GM19193 (cell line): ENCODE results near the gene MYH4.

Experiments
- POLR2A ChIP-seq: IDR thresholded peaks from 4 replicates; pipeline ENCODE4 v1.6.1; 2011; ENCODE audit not compliant: insufficient read depth, insufficient read length; ENCODE audit errors: extremely low read depth

The MYH4 gene

DNA sequence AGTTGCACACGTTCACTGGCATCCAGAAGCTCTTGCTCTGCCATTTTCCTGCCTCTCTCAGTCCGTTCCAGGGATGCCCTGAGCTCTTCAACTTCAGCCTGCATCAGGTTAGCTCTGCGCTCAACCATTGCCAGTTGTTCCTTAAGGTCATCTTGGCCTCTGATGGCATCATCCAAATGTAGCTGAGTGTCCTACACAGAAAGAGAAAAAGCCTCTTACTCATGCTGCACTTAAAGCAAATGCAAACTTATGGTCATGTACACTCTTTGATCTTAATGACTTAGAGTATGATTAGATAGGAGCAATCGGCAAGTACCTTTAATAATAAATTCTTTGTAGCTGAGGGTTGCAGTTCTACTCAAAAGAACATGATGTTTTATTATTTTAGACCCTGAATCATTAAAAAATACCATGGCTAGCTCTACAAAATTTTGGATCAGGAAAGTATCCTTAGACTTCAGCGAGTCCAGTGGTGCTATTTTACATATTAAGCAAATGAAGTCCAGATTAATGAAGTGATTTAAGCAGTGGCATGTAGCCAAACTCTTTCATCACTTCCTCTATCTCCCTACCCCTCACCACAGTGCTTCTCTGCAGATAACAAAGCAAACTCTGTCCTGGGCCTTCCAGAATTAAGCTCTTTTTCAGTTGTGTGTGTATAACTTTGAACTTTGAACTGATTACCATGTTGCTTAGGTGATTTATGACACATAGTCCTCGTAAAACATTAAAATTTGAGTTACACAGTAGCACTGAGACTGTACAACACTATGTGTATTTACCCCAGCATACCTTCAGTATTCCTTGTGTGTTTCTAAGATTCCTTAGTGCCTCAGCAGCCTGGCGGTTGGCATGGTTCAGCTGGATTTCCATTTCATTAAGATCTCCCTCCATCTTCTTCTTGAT is 22.1 kb downstream of the MYH4 start:
- no peak for TF ChIP-seq POLR2A

DNA sequence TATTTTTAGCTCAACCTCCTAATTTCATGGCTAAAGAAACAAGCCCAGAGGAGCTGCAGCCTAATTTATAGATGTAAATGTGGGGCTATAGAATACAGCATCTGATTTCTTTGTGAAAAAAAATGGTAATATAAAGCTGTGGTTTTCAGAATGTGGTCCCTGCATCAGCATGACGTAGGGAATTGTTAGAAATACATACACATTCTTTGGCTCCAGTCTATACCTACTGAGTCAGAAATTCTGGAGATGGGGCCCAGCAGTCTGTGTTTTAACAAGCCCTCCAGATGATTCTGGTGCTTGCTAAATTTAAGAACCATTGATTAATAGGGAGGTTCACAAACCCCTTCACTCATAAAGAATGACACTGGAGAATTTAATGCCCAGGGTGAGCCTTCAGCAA is 29.5 kb downstream of the MYH4 start:
- TF ChIP-seq POLR2A: no peak

DNA sequence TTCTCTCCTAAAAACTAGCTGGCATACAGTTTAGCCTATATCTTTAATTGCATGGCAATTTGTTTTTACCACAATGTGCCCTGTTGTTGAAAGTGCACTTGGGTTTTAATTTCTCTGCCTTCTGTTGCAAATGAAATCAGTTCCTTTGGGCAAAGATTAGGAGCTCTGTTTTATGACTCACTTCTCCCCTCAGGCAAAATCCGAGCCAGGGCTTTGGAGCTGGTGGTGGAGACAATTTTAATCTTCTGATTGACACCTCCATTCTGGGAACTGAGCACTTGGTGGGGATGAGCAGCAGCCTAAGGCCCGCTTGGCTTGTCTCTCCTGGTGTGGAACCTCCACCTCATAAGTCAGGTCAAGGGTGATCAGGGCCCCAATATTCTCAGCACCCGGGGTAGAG is 34.3 kb downstream of the MYH4 start:
- TF ChIP-seq POLR2A: no peak

DNA sequence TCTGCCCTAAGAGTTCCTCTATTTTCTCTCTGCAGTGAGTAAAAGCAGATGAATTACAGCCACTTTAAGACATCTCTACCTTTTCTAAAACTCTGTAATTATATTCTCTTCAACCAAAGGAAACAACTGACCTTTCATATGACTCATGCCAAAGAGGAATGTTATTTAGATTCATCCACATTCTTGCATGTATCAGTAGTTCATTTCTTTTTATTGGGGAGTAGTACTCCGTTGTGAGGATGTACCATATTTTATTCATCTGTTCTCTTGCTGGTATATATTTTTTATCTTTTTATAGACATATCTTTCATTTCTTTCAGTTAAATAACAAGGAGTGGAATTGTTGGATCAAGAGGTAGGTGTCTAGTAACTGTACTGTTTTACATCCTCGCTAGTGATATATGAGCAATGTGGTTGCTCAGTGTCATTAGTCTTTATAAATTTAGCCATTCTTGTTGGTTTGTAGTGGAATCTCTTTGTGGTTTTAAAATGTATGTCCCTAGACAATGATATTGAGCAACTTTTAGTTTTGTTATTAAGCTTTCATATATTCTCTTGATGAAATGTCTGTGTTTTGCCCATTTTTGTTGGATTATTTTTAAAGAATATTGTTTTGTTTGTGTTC is 39.8 kb downstream of the MYH4 start:
- TF ChIP-seq POLR2A: no peak

DNA sequence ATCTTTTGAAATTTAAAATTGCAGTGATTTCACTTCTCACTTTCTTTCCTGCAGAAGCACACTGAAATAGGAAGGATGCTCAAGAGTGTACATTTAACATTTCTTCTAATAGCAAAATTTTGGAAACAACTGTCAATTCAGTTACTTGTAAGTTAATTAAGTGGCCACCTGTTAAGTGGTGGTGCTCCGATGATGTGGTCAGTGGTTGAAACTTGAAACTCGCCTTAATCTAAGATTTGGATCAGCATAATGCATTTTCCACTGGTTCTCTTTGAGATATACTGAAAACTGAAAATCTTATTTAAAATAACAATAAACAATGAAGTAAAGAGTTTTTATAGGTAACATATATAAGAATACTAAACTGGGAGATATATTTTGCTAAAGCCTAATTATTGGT is 40.6 kb downstream of the MYH4 start:
- no peak for TF ChIP-seq POLR2A

DNA sequence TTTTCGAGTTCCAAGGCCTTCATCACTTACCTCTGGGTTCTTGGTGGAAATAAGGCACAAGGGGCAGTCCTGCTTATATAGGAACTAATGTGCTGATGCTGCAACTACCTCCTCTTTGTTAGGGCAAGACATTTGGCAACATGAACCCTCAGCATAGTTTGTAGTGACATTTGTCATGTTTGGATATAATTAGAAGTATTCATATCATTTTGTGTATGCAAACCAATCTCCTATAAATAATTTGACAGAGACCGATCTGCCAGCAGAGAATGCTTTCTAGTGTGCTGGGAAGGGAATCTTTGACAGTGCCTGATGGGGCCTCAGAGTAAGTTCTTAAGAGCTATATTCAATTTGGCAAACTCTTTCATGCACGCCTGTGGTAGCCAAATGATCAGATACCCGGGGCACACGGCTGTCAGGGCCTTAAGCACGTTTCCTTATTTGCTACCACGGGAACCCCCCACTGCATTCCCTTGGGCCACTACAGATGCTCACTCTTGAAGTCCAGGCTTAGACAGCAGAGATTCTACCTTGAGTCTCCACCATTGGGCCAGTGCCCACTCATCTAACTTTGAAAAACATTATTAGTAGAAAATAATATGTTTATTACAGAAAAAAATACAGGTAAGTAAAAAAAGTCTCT is 47.3 kb downstream of the MYH4 start, which contains the start of gene MYH8:
Gene MYH8, minus strand, starts transcription at position 51 of the 643 bp plus-strand sequence. CDS start 1,723 bp downstream, outside the sequence.
- TF ChIP-seq POLR2A: no peak

DNA sequence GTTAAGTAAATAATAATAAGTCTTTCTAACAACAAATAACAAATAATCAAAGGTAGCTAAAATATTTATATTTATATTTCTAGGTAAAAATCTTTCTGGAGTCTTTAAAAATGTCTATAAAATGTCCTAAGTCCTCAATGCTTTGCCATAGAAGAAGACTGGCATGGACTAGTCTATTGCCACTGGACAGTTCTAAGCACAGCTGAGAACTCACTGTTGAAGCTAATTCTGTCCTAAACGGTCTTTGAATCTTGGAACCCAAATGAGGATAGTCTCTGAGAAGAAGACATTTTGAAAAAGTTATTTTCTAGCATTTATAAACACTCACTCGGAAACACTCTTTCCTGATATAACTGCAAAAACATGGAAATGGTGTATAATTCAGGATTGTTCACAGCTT is 48.1 kb downstream of the MYH4 start:
- no peak for TF ChIP-seq POLR2A

DNA sequence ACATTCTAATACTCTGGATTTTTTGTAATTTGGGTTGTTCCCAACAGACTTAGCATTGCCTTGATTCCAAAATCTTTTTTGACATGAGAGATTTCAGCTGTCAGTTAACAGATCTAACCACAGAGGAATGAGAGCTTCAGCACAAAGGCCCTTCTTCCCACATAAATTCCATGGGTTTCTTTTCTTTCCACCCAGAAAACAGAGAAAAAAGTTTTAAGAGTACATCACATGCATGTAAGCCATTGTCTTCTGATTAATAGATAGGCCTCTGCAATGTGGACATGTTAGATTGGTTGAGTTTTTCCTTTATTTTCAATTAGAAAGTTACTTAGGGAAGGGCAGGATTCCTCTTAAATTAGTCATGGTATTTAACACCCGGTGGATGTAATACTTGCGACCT is 48.5 kb downstream of the MYH4 start:
- TF ChIP-seq POLR2A: no peak

DNA sequence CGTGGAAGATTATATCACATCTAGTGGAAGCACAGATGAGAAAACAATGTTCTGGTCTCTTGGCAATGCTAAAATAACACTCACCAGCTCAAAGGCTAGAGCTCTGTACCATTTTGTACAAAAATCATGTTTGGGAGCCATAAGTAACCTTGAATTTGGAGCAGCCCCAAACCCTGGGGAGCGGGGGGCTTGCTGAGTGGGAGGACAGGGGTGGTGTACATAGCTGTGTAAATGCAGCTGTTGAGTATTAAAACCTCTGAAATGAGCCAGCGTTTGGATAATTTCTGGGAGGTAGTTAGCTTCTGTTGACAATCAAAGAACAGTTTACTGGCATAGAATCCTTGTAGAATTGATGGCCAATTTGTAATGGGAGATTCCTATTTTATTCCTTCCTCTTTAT is 51.9 kb downstream of the MYH4 start:
- no peak for TF ChIP-seq POLR2A

DNA sequence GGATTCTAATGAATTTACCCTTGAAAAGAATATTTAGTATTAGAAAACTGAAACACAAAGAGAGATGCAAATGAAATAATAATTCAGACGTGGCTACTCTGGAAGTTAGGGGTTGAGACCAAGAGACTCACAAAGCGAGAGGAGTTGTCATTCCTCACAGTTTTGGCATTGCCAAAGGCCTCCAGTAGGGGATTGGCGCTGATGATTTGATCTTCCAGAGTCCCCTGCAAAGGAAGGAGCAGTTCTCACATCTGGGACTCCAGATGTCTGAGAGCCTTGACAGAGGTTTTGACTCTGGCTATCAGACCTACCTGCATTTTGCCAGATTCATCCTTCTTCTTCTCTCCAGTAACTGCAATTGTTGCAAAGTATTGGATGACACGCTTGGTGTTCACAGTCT is 54.2 kb downstream of the MYH4 start:
- no peak for TF ChIP-seq POLR2A

DNA sequence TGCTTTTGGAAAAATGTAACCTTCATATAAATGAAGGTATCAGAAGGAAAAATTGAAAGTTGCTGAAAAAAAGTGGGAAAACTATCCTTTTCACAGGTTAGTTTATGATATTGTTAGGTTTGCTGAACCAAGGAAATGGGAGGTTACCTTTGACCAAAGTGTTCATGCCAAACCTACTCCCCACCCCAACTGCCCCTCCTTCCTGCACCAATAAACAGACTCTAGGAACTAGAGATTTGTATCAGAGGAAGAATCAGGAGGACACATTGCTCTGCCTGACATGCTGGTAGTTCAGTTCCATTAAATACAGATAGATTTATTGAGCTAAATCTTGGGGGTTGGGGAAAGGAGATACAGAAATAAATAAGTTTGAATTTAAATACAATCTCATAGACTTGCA is 65.8 kb downstream of the MYH4 start:
- TF ChIP-seq POLR2A: no peak

DNA sequence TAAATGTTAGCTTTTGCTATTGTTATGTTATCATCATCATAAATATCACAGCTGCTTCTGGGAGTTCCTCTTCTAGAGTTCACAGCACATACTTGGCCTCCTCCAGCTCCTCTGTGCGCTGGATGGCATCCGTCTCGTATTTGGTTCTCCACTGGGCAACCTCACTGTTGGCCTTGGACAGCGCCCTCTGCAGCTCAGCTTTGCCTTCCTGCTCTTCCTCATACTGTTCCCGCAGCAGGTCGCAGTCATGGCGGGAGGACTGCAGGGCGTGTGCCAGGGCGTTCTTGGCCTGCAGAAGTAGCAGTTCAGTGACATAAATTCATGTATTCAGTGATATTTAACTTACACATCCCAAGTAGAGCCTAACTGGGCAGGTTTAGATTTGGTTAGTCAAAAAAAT is 71.0 kb downstream of the MYH4 start:
- no peak for TF ChIP-seq POLR2A

DNA sequence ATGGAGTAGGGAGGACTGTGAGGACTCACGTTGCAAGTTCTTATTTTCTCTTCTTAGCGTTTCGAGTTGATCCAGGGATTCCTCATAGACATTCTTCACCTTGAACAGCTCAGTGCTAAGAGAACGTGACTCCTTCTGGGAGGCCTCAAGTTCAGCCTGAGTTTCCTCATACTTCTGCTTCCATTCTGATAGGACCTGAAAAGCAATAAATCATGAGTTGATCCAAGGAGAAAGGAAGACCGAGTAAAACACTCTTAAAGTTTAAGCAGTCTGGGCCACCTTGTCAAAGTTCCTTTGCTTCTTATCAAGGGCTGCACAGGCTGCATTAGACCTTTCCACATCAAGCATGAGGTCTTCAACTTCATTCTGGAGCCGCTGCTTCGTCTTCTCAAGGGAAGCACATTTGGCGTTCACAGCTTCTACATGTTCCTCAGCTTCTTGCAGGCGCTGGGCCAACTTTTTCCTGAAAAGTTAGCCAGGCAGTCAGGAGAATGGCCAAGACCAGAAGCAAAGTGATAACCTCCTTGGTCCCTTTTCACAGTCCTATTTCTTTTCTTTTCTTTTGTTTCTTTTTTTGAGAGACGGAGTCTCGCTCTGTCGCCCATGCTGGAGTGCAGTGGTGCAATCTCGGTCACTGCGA is 72.7 kb downstream of the MYH4 start:
- TF ChIP-seq POLR2A: no peak

DNA sequence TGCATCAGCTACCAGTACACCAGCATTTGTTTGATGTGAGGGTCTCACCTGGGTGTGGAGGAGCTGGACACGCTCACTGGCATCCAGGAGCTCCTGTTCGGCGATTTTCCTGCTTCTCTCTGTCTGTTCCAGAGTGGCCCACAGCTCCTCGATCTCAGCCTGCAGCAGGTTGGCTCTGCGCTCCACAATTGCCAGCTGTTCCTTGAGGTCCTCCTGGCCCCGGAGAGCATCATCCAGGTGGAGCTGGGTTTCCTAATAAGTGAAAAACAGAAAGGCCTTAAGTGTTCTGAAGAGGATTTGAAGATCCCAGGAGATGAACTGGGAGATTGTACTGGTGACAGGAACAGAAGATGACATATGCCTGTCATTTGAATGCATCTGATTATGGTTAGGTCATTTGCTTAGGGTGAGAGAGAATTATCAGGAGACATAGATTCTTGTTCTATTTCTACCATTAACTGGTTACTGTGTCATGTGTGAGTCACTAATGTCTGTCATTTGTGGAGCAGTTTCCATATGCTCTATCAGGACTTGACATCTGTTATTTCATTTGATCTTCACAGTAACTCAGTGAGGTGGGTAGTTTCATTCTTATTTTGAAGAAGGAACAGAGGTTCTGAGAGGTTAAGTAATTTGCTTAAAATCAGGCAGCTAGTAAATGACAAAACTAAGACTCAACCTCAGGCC is 75.0 kb downstream of the MYH4 start:
- TF ChIP-seq POLR2A: no peak
